Measurements from ENCODE around the gene FAM153A.
"Not testable (repeated sequence)": the region's sequence is repeated elsewhere in the genome, so short reads cannot be mapped to it uniquely, and the experiment has no call there.

GRCh38 chr5:177822489-177822888, 39.8 kb upstream of the FAM153A start:
- TF ChIP-seq CTCF, POLR2A (IDR thresholded peaks at IDR 0.05): not testable (repeated sequence)

All from Peyer's patch (tissue), 4 donors.